ENCODE measurements around the gene TLCD1. TPM values are rescaled to one million over a fixed set of nuclear protein-coding genes. Genes with fewer than 3 reads are reported as not detected.

TLCD1 gene
- total and polyA plus RNA-seq, 2 experiments from 2014 or later: 26.5 to 47.0 TPM

DNA sequence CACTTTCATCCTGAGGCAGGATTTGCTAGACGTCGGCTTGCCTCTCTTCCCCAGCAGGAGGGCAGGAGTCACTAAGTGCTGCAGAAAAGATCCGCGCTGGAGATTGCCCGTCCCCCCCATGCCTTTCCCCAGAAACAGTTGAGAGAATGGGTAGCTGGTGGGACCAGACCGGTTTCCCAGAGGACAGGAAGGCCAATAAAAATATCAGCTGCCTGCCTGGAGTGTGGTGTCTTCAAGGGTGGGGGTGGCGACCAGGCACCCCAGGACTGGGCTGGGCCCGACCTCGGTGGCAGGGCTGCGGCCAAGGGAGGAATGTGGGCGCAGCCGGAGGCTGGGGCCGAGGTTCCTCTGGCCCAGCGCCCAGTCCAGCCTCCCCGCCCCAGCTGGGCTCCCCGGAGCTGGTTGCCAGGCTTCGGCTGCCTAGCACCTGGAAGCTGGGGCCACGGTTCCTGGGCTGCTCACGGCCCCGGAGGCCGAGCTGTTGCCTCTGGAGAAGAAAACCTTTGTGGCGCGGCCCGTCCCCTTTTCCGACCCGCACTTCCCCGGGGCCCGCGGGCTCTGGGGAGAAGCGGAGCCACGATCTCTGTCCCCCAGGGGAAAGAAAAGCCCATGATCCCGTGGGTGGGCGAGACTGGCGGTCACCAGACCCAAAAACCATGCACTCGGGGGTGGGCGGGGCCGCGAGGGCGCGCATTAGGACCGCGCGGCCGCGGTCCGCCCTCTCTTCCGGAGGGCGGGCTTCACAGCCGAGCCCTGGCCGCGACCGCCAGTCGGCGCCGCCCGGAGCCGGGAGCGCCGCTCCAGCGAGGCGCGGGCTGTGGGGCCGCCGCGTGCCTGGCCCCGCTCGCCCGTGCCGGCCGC, 17.4 kb upstream of the TLCD1 start, which contains the start of gene TRAF4:
Gene TRAF4 (plus strand): TSS at position 769 of the 861 bp plus-strand sequence. CDS start 102 bp downstream, outside the sequence.
- Mint-ChIP-seq H3K4me1 (peaks cover 31% of the 10 kb centered on the region), H3K27me3 (ENCODE audit: insufficient read depth, low read depth, poor library complexity) (peaks cover 41% of the 10 kb centered on the region), H3K27ac (peak within 1 kb of the TSS; percentile 98), H3K36me3 (ENCODE audit: low read depth) (peaks cover 49% of the 10 kb centered on the region), H3K4me3 (peak within 1 kb of the TSS; percentile 91), H3K9me3 (no peaks in the 10 kb centered on the region)
- DNase-seq (ENCODE audit: low spot score): peak; percentile 91
- H3K4me3 ChIP-seq: peak within 1 kb of the TSS; percentile 93
- peaks cover 32% of the 10 kb centered on the region for H3K4me1 ChIP-seq (ENCODE audit: insufficient read depth)
- peak within 1 kb of the TSS; percentile 96 for H3K4me2 ChIP-seq
- no peaks in the 10 kb centered on the region for H3K9me2 ChIP-seq (ENCODE audit: insufficient read depth)
- peaks cover 8% of the 10 kb centered on the region; the same call in 1 of the 2 replicates for H4K20me1 ChIP-seq (replicated peaks; ENCODE audit: insufficient read depth)
- no peak within 1 kb of the TSS for H2AFZ ChIP-seq
- peaks cover 32% of the 10 kb centered on the region for H3K79me2 ChIP-seq (replicated peaks; ENCODE audit: insufficient read depth)
- no peaks in the 10 kb centered on the region for H3K27me3 ChIP-seq (ENCODE audit: insufficient read depth)
- peak; percentile 45 for ATAC-seq
- TF ChIP-seq EZH2phosphoT487 (IDR thresholded peaks at IDR 0.05; ENCODE audit: unreplicated experiment) (no peak), STAT1 (IDR thresholded peaks at IDR 0.05; ENCODE audit: unreplicated experiment) (no peak), ZNF331 (CRISPR knock-in tag; IDR thresholded peaks at IDR 0.05; ENCODE audit: low read depth) (no peak), JUNB (IDR thresholded peaks at IDR 0.05; ENCODE audit: unreplicated experiment) (no peak), NANOG (IDR thresholded peaks at IDR 0.05; ENCODE audit: borderline replicate concordance) (no peak), EZH2 (IDR thresholded peaks at IDR 0.05; ENCODE audit: low read depth, unreplicated experiment) (no peak), CREB1 (CRISPR knock-in tag; IDR thresholded peaks at IDR 0.05; ENCODE audit: low read depth) (peak; percentile 19; the same call in 1 of the 2 replicates), POLR2AphosphoS5 (IDR thresholded peaks at IDR 0.05; ENCODE audit: low read depth) (peak; percentile 38), ZNF114 (CRISPR knock-in tag; IDR thresholded peaks at IDR 0.05) (no peak)
- TF ChIP-seq, protein P1, sequence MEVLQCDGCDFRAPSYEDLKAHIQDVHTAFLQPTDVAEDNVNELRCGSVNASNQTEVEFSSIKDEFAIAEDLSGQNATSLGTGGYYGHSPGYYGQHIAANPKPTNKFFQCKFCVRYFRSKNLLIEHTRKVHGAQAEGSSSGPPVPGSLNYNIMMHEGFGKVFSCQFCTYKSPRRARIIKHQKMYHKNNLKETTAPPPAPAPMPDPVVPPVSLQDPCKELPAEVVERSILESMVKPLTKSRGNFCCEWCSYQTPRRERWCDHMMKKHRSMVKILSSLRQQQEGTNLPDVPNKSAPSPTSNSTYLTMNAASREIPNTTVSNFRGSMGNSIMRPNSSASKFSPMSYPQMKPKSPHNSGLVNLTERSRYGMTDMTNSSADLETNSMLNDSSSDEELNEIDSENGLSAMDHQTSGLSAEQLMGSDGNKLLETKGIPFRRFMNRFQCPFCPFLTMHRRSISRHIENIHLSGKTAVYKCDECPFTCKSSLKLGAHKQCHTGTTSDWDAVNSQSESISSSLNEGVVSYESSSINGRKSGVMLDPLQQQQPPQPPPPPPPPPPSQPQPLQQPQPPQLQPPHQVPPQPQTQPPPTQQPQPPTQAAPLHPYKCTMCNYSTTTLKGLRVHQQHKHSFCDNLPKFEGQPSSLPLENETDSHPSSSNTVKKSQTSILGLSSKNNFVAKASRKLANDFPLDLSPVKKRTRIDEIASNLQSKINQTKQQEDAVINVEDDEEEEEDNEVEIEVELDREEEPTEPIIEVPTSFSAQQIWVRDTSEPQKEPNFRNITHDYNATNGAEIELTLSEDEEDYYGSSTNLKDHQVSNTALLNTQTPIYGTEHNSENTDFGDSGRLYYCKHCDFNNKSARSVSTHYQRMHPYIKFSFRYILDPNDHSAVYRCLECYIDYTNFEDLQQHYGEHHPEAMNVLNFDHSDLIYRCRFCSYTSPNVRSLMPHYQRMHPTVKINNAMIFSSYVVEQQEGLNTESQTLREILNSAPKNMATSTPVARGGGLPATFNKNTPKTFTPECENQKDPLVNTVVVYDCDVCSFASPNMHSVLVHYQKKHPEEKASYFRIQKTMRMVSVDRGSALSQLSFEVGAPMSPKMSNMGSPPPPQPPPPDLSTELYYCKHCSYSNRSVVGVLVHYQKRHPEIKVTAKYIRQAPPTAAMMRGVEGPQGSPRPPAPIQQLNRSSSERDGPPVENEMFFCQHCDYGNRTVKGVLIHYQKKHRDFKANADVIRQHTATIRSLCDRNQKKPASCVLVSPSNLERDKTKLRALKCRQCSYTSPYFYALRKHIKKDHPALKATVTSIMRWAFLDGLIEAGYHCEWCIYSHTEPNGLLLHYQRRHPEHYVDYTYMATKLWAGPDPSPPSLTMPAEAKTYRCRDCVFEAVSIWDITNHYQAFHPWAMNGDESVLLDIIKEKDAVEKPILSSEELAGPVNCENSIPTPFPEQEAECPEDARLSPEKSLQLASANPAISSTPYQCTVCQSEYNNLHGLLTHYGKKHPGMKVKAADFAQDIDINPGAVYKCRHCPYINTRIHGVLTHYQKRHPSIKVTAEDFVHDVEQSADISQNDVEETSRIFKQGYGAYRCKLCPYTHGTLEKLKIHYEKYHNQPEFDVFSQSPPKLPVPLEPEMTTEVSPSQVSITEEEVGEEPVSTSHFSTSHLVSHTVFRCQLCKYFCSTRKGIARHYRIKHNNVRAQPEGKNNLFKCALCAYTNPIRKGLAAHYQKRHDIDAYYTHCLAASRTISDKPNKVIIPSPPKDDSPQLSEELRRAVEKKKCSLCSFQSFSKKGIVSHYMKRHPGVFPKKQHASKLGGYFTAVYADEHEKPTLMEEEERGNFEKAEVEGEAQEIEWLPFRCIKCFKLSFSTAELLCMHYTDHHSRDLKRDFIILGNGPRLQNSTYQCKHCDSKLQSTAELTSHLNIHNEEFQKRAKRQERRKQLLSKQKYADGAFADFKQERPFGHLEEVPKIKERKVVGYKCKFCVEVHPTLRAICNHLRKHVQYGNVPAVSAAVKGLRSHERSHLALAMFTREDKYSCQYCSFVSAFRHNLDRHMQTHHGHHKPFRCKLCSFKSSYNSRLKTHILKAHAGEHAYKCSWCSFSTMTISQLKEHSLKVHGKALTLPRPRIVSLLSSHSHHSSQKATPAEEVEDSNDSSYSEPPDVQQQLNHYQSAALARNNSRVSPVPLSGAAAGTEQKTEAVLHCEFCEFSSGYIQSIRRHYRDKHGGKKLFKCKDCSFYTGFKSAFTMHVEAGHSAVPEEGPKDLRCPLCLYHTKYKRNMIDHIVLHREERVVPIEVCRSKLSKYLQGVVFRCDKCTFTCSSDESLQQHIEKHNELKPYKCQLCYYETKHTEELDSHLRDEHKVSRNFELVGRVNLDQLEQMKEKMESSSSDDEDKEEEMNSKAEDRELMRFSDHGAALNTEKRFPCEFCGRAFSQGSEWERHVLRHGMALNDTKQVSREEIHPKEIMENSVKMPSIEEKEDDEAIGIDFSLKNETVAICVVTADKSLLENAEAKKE (CRISPR knock-in tag; IDR thresholded peaks at IDR 0.05): no peak
- TF ChIP-seq, protein P2, sequence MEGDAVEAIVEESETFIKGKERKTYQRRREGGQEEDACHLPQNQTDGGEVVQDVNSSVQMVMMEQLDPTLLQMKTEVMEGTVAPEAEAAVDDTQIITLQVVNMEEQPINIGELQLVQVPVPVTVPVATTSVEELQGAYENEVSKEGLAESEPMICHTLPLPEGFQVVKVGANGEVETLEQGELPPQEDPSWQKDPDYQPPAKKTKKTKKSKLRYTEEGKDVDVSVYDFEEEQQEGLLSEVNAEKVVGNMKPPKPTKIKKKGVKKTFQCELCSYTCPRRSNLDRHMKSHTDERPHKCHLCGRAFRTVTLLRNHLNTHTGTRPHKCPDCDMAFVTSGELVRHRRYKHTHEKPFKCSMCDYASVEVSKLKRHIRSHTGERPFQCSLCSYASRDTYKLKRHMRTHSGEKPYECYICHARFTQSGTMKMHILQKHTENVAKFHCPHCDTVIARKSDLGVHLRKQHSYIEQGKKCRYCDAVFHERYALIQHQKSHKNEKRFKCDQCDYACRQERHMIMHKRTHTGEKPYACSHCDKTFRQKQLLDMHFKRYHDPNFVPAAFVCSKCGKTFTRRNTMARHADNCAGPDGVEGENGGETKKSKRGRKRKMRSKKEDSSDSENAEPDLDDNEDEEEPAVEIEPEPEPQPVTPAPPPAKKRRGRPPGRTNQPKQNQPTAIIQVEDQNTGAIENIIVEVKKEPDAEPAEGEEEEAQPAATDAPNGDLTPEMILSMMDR (conservative IDR thresholded peaks at IDR 0.05; ENCODE audit: low read depth in 2 of 2): peak in 1 of 2 experiments; percentile 19; a peak in 1 of 4 replicates
- TF ChIP-seq, protein P3, sequence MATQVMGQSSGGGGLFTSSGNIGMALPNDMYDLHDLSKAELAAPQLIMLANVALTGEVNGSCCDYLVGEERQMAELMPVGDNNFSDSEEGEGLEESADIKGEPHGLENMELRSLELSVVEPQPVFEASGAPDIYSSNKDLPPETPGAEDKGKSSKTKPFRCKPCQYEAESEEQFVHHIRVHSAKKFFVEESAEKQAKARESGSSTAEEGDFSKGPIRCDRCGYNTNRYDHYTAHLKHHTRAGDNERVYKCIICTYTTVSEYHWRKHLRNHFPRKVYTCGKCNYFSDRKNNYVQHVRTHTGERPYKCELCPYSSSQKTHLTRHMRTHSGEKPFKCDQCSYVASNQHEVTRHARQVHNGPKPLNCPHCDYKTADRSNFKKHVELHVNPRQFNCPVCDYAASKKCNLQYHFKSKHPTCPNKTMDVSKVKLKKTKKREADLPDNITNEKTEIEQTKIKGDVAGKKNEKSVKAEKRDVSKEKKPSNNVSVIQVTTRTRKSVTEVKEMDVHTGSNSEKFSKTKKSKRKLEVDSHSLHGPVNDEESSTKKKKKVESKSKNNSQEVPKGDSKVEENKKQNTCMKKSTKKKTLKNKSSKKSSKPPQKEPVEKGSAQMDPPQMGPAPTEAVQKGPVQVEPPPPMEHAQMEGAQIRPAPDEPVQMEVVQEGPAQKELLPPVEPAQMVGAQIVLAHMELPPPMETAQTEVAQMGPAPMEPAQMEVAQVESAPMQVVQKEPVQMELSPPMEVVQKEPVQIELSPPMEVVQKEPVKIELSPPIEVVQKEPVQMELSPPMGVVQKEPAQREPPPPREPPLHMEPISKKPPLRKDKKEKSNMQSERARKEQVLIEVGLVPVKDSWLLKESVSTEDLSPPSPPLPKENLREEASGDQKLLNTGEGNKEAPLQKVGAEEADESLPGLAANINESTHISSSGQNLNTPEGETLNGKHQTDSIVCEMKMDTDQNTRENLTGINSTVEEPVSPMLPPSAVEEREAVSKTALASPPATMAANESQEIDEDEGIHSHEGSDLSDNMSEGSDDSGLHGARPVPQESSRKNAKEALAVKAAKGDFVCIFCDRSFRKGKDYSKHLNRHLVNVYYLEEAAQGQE (IDR thresholded peaks at IDR 0.05; ENCODE audit: unreplicated experiment): no peak
- TF ChIP-seq, protein P4, sequence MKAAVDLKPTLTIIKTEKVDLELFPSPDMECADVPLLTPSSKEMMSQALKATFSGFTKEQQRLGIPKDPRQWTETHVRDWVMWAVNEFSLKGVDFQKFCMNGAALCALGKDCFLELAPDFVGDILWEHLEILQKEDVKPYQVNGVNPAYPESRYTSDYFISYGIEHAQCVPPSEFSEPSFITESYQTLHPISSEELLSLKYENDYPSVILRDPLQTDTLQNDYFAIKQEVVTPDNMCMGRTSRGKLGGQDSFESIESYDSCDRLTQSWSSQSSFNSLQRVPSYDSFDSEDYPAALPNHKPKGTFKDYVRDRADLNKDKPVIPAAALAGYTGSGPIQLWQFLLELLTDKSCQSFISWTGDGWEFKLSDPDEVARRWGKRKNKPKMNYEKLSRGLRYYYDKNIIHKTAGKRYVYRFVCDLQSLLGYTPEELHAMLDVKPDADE (IDR thresholded peaks at IDR 0.05): peak; percentile 43; the same call in 1 of the 2 replicates
- H3F3A ChIP-seq (replicated peaks; ENCODE audit: low read depth): peaks cover 33% of the 10 kb centered on the region
- peaks cover 10% of the 10 kb centered on the region; the same call in 1 of the 2 replicates for H3K36me3 ChIP-seq (ENCODE audit: insufficient read depth)
- peak within 1 kb of the TSS; percentile 99 for H3K27ac ChIP-seq (ENCODE audit: low read depth)

Measured in GM23338 (cell line).